Liver (tissue), 3 donors: ENCODE results near the gene NMRK1.

Source experiments
- EGR1 ChIP-seq, 2 donors: IDR thresholded peaks; 2 replicates each; pipeline ENCODE4 v1.6.1; 2016 to 2018; ENCODE audit warnings: antibody characterized with exemption in 2 of 2, low read depth in 2 of 2
- RAD21 ChIP-seq, 2 donors: IDR thresholded peaks; 2 replicates each; pipeline ENCODE4 v1.6.1; 2016; ENCODE audit warnings: antibody characterized with exemption in 2 of 2, mild to moderate bottlenecking in 2 of 2
- SP1 ChIP-seq: IDR thresholded peaks from 2 replicates; pipeline ENCODE4 v1.6.1; 2018; ENCODE audit warnings: antibody characterized with exemption, mild to moderate bottlenecking
- TAF1 ChIP-seq: conservative IDR thresholded peaks from 2 replicates; pipeline ENCODE4 v1.6.1; 2016; ENCODE audit warnings: antibody characterized with exemption, mild to moderate bottlenecking
- YY1 ChIP-seq: IDR thresholded peaks from 2 replicates; pipeline ENCODE4 v1.6.1; 2016; ENCODE audit warnings: antibody characterized with exemption, mild to moderate bottlenecking
- ZBTB33 ChIP-seq: IDR thresholded peaks from 2 replicates; pipeline ENCODE4 v1.6.1; 2016; ENCODE audit warnings: antibody characterized with exemption
- TF ChIP-seq, protein P1 (sequence below): fragments of 150-350 bp; IDR thresholded peaks from 2 replicates; pipeline ENCODE4 v1.5.1; 2017; ENCODE audit warnings: improper control_type of control experiment, low read depth, low read length; ENCODE audit not compliant: missing input control
- TF ChIP-seq, protein P2 (sequence below): IDR thresholded peaks from 2 replicates; pipeline ENCODE4 v1.6.1; 2016; ENCODE audit warnings: antibody characterized with exemption, mild to moderate bottlenecking
- TF ChIP-seq, protein P3 (sequence below): IDR thresholded peaks from 2 replicates; pipeline ENCODE4 v1.6.1; 2016; ENCODE audit warnings: antibody characterized with exemption
- donor health status: healthy.
- donor health status: healthy.

GRCh38 chr9:75130172-75130571 is 42.2 kb upstream of the NMRK1 start:
- TF ChIP-seq, protein P1, sequence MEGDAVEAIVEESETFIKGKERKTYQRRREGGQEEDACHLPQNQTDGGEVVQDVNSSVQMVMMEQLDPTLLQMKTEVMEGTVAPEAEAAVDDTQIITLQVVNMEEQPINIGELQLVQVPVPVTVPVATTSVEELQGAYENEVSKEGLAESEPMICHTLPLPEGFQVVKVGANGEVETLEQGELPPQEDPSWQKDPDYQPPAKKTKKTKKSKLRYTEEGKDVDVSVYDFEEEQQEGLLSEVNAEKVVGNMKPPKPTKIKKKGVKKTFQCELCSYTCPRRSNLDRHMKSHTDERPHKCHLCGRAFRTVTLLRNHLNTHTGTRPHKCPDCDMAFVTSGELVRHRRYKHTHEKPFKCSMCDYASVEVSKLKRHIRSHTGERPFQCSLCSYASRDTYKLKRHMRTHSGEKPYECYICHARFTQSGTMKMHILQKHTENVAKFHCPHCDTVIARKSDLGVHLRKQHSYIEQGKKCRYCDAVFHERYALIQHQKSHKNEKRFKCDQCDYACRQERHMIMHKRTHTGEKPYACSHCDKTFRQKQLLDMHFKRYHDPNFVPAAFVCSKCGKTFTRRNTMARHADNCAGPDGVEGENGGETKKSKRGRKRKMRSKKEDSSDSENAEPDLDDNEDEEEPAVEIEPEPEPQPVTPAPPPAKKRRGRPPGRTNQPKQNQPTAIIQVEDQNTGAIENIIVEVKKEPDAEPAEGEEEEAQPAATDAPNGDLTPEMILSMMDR, result no peak
- TF ChIP-seq ZBTB33, result no peak
- no peak for TF ChIP-seq EGR1 (IDR thresholded peaks at IDR 0.05; ENCODE audit: low read depth in 2 of 2)
- TF ChIP-seq, protein P2, sequence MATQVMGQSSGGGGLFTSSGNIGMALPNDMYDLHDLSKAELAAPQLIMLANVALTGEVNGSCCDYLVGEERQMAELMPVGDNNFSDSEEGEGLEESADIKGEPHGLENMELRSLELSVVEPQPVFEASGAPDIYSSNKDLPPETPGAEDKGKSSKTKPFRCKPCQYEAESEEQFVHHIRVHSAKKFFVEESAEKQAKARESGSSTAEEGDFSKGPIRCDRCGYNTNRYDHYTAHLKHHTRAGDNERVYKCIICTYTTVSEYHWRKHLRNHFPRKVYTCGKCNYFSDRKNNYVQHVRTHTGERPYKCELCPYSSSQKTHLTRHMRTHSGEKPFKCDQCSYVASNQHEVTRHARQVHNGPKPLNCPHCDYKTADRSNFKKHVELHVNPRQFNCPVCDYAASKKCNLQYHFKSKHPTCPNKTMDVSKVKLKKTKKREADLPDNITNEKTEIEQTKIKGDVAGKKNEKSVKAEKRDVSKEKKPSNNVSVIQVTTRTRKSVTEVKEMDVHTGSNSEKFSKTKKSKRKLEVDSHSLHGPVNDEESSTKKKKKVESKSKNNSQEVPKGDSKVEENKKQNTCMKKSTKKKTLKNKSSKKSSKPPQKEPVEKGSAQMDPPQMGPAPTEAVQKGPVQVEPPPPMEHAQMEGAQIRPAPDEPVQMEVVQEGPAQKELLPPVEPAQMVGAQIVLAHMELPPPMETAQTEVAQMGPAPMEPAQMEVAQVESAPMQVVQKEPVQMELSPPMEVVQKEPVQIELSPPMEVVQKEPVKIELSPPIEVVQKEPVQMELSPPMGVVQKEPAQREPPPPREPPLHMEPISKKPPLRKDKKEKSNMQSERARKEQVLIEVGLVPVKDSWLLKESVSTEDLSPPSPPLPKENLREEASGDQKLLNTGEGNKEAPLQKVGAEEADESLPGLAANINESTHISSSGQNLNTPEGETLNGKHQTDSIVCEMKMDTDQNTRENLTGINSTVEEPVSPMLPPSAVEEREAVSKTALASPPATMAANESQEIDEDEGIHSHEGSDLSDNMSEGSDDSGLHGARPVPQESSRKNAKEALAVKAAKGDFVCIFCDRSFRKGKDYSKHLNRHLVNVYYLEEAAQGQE, result no peak
- TF ChIP-seq, protein P3, sequence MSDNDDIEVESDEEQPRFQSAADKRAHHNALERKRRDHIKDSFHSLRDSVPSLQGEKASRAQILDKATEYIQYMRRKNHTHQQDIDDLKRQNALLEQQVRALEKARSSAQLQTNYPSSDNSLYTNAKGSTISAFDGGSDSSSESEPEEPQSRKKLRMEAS, result no peak
- TF ChIP-seq TAF1, result no peak
- no peak for TF ChIP-seq YY1
- TF ChIP-seq SP1, result no peak
- TF ChIP-seq RAD21 (IDR thresholded peaks at IDR 0.05), result no peak
